GM19467 (cell line): ENCODE measurements around the gene PPY.
"Not testable (repeated sequence)": the region's sequence is repeated elsewhere in the genome, so short reads cannot be mapped to it uniquely, and the experiment has no call there.

Experiments
- ATAC-seq: cut with Tn5 transposase; IDR thresholded peaks from one replicate; pipeline ENCODE4 v1.9.1; 2021; ENCODE audit warnings: mild to moderate bottlenecking, moderate library complexity; ENCODE audit not compliant: unreplicated experiment

Gene PPY

DNA sequence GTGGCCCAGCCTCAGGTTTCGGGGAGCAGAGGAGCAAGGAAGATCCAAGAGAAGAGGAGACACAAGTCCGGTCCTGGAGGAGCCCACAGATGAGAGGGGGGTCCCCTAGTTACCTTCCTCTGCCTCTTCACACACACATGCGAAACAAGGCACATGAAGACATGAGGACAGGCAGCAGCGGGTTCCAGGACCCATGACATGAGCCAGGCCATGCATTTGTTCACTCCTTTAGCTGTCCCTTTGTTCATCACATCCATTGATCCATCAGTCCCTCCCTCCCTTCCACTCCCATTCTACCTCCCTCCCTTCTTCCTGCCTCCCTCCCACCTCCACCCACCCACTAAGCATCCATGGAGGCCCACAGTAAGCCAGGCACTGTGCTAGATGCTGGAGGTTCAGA is 9.4 kb downstream of the PPY start:
- no peak for ATAC-seq

DNA sequence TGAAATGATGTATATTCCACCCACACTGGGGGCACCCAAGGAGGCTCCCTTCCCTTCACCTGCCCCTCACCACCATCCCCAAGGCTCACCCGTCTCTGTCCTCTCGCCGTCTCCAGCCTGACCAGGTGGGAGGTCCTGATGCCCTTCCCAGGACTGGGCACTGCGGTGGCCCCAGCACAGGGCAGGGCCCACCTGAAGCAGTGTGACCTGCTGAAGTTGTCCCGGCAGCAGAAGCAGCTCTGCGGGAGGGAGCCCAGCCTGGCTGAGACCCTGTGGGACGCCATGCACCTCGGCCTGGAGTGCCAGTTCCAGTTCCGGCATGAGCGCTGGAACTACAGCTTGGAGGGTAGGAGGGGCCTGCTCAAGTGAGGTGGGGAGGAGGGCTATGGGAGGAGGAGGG is 9.9 kb downstream of the PPY start:
- no peak for ATAC-seq

DNA sequence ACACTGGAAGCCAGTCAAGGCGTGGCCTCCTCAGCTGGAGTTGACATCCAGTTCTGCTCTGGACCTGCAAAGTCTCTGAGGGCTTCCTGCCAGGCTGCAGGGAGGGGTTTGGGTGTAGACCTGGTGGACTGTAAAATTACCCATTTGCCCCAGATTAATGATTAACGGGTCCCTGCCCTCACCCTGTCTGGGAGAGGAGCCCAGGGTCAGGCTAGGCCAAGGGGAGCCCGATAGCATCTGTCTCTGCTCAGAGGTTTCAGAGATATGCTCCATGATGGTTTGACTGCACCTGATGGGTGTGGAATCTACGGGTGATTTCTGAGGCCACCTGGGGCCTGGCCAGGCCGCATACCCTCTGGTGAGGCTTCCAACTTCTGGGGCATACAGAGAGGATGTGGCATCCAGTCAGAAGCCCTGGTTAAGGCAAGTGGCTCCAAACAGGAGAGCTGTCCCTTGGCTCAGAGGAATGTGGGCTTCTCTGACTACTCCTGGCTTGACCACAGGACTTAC is 11.2 kb downstream of the PPY start:
- ATAC-seq: no peak

DNA sequence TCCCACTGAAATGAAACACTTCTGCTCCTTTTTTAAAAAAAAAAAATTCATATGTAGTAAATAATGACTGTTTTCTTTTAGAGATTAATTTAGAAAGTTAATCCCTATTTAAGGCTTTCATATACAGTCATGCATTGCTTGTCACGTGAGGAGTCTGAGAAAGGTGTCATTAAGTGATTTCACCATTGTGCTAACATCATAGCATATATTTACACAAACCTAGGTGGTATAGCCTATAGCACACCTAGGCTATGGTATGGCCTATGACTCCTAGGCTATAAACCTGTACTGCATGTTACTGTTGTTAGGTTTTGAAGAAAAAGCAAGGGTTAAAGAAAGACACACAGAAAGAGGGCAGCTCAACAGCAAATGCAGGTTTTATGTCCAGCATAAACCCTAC is 13.7 kb downstream of the PPY start:
- ATAC-seq: no peak

DNA sequence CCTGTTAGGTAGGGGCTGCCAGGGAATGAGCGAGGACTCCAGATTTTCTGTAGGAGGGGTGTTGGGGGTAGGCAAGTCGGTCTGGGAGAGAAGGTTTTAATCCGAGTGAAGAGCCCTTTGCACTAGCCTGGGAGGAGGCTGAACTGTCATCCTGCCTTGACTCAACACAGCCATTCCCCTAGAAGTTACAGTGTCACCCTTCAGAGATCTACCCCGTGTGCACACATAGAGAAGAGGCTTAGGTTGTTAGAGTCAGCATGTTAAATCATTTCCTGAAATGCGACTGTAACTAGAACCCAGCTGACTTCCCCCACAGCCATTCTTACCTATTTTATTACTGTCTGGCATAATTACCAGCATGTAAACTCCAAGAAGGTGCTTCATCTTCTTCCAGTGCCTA is 14.3 kb downstream of the PPY start:
- not testable (repeated sequence) for ATAC-seq

DNA sequence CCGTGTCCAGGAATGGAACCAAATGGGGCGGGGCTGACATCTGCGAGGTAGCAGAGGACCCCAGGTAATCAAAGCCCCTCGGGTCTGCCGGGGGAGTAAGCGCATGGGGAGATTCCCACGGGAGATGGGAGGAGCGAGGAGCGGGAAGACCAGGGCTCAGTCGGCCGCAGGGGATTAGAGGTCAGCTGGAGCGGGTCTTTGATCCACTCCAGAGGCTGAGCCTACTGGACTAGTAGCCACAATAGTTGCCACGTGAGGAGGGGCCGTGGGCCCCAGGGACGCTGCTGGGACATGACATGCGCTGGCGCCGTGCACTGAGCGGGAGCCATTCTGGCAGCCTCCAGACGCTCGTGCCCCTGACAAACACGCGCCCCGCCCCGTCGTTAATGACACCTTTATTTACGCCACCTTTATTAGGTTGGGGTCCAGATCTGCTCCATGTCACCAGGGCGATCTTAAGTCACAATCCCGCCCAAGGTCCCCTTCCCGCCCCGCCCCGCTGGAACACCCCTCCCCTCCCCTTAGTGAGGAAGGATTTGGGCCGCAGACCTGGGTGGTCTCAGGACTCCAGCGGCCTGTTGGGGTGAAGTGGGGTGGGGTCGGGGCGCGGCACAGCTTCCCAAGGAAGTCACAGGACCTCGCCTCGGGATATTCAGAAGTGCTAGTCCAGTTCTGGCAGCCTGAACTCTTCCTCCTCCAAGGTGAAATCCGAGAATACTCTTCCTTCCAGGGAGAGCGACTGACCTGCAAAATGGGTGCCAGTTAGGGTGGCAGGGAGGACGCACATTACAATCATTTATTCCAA is 15.0 kb downstream of the PPY start:
- ATAC-seq: no peak

DNA sequence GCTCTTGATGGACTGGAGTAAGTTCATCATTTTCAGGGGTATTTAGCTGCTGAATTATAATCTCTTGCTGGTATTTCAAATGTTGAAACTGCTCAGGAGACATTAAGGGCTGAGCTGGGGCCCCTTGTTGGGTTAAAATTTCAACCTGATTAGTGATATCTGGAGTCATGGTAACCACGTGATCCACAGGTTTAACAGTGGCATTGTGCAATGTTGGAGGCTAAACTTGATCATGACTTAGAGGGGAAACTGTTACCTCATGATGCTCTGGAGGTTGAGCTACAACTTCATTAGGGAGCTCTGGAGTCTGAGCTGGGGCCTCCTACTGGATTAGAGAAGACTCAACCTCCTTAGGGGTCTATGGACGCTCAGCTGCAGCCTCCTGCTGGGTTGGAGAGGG is 17.7 kb downstream of the PPY start:
- no peak for ATAC-seq

DNA sequence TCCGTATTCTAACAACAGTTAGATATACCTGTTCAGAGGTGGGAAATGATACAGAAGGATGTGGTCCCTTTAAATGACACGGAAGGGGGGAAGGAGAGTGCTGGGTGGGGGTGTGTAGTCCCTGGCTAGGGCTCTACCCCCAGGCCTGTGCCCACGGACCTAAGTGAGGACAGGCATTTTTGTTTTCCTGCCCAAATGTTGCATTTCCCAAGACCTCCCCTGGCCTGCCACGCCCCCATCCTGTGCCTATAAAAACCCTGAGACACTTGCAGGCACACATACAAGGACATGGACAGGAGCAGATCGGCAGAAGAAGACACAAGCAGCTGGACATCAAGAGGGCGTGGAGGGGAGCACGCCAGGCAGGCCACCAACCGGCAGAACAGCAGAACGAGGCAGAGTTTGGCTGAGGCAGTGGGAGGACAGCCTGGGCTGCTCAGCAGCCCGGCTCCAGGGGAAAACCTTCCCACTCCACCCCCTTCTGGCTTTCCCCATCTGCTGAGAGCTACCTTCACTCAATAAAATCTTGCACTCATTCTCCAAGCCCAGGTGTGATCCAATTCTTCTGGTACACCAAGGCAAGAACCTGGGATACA is 21.7 kb downstream of the PPY start:
- no peak for ATAC-seq

DNA sequence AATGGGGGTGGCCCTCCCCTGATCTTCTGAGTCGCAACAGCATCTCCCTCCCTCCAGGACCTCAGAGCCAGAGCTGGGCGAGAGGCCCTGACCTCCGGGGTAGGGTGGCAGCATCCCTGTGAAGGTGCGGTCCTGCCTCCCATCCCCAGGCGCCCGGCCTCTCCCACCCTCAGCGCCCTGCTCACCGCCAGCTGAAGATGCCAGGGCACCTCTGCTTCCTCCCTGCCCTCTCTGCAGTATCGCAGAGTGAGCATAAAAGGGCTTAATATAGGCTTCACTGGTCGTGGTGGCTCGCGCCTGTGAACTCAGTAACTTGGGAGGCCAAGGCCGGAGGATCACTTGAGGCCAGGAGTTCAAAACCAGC is 24.3 kb downstream of the PPY start:
- no peak for ATAC-seq

DNA sequence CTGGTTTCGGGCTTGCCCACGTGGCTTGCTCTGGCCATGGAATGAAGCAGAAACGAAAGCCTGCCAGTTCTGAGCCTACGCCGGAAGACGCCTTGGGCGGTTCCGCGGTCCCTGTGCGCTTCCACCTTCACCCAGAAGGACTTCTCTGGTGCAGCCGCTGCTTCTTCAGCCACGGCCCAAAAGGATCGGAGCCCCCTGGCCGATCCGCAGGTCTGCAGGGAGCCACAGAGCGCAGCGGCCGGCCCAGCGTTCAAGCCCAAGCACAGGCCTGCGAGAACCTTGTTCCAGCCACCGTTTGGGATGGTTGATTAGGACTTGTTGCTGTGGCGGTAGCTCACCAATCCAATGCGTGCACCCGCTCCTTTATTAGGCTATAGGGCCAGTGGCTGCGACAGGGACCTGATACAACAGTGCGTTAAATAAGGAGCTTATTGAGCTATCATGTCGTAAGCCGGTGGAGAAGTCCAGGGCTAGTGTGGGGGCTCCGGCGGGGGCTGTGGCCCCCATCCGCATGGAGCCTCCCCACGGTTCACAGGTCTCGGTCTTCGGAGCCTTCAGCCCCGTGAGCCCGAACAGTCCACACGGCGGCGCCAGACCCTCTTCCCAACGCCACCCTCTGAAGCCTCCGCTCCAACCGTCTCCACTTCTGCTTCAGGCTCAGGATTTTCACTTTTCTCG is 24.8 kb downstream of the PPY start:
- ATAC-seq: no peak

DNA sequence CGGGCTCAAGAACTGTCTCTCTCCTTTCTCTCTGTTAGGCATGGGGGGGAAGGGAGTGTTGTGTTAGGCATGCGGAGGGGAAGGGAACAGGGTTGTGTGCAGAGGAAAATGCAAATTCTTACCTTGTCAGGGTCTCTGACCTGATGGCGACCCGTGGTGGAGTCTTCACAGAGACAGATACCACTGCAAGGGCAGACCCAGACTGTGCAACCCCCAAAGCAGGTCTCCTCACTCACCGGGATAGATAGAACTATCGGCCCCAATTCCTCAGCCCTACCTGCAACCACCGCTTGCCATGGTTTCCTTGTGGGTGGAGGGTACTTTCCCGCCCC is 25.3 kb downstream of the PPY start:
- no peak for ATAC-seq

DNA sequence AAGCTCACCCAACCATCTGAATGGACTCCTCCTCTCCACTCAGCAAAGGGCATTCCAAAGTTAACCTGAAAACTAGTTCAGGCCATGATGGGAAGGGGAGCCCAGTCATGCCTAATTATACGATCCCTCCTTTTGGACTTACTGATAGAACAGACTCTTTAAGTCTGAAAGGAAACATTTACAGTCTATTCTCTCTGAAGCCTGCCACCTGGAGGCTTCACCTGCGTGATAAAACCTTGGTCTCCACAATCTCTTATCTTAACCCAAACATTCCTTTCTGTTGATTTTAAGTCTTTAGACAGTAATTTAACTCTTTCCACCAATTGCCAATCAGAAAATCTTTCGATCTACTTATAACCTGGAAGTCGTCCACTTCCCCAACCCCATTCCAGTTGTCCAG is 25.9 kb downstream of the PPY start:
- no peak for ATAC-seq

DNA sequence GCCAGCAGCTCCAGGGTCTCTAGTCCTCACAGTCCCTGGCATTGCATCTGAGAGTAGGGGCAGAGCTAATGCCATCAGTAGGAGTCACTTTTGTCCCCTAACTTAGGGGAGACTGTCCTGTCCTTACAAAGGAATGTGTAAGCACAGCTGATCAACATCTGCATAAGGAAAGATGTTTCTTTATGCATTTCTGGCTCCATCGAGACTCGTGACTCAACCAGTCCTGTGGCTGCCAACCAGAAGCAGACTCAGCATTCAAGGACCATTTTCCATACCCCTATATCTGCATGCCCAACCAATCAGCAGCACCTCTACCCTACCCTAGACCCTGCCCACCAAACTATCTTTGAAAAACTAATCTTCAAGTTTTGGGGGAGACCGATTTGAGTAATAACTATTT is 26.7 kb downstream of the PPY start:
- ATAC-seq: no peak

DNA sequence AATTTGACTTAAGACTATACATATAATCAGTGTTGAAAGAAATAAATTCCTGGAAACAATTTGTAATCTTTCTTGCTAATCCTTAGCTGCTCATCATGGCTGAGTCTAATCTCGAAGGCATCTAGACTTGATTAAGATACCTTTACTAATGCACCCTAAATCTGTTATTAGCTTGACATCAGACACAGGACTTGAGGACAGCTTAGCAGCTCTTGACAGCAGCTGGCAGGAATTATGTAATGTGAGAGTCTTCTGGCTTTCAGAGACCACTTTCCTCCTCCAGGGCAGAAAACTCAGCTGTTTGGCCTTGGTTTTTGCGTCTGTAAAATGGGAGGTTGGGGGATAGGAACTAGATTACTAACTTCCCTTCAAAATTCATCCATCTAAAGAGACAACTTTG is 27.8 kb downstream of the PPY start:
- no peak for ATAC-seq

DNA sequence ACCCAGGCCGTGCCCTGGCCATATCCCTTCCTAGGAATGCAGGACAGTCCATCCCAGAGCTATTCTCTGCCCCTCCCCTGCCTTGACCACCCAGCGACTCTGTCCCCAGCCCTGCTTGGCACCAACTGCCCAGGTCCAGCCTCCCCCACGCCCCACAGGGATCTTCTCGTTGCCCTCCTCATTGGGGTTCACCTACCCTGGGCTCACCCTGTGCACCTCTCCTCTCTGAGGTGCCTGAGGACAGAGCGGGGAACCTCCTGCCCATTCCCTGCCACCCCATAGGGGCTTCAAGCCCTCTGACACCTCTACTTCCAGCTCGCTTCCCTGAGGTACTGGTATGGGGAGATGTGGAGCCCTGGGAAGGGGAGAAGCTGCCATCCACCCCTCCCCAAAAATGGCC is 28.7 kb downstream of the PPY start:
- no peak for ATAC-seq

DNA sequence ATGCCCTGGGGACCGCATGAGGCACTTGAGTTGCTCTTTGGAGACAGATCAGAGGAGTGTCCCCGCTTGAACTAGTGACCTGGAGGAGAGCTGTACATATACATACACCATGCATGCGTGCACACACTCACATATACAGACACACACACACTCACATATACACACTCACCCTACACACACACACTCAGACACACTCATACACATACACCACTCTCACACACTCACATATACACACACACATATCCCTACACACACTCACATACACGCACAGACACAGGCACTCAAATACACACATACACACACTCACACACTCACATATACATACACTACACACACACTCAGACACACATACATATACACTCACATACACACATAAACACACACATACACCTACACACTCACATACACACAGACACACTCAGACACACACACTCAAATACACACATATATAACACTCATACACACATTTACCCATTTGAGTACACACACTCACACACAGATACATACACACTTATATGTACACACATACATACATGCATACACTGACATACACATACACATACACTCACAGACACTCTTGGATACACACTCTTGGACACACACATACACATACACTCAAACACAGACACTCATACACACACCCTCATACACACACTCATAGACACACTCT is 29.5 kb downstream of the PPY start:
- ATAC-seq: no peak

DNA sequence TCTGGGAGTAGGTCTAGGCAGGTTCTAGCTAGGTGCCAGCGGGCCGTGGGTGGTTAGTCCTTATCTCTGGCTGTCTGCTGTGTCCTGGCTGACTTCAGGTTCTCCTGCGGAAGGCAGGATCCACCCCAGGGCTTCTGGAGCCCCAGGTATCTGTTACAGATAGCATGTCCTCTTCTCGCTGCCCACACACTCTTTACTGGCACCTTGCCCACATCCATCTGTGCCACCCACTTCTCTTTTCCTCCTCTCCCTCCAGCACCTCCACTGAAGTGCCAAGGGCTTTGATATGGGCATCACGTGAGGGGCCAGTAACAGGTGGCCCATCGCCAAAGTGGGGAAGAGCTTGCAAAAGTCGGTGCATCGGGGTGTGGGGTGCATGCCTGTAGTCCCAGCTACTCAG is 30.4 kb downstream of the PPY start:
- ATAC-seq: no peak

DNA sequence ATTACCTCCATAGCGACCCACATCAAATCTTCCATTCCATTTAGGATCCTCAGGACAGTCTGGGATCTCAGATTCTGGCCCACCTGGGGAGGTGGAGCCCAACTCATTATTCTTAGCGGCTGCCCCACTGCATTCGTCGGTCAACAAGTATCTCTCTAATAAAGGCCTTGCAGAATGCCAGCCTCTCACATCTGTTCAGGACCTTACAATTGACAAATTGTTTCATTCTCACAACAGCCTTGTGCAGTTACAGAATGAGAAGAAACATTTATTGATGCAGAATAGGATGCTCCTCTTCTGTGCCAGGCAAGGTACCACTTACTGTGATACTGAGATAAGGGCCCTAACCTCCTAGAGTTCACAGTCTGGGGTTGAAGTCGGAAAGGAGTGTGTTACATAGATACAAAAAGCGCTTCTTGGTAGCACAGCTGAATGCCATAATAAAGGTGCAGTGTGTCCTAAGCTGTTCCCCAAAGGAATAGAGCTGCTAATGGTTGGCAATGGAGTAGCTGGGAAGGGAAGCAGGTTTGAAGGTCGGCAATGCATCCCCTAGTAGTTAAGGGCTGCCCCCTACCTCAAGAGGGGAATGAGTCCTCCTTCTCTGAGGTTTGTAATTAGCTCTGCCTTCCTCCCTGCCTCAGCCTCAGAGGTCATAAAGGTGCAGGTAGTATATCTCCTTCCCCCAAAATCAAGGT is 32.6 kb downstream of the PPY start:
- no peak for ATAC-seq

DNA sequence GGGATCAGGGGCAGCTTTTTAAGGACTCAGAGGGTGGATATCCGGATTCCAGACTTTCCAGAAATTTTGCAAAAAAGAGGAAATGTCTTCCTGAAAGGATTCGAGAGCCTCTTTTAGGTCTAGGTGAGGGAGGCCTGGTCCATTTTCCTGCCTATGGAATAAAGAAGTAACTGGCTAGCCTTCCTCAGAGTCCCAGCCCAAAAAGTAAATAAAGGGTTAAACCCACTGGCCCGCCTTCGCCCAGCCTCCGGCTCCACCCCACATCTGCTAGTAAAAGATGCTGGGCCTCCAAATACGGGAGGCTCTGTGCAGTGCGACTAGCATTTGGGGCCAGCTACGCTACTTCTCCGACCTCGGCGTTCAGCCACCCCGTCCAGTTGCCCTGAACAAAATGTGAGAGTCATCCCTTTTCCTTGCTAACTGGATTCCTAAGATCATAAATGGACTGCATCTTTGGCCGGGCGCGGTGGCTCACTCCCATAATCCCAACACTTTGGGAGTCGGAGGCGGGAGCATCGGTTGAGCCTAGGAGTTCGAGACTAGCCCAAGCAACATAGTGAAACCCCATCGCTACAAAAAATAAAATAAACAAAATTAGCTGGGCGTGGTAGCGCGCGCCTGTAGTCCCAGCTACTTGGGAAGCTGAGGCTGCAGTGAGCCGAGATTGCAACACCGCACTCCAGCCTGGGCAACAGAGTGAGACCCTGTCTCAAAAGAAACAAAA is 34.1 kb downstream of the PPY start:
- no peak for ATAC-seq

DNA sequence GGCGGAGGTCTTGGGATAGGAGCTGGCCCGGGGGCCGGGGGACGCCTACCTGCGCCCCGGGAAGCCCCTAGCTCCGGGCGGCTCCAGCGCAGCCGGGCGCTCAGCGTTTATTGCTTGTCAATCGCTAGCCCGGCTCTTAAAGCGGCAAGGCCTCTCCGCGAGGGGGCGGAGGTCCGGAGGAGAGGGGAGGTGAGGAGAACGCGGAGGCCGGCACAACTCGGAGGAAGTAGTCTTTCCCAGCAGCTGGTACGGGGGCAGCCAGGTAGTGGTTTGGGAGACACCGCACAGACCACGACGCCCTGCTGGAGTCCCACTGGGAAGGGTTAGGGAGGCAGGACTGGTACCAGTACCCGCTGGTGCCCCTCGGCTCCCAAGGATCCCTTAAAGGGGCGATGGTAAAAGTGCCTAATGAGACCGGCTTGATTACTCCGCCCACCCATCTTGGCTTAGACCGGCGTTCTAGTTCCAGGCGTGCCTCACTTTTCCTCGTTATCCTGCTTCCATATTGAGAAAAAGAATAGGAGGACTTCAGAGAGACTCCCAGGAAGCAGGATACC is 34.8 kb downstream of the PPY start, which contains the start of gene MPP2:
TSS of gene MPP2 (minus strand) at position 112 of the 557 bp plus-strand sequence. CDS start 3,076 bp downstream, outside the sequence.
- no peak for ATAC-seq
